ENCODE results near the gene STAT5B. TPM values are rescaled to one million over a fixed set of nuclear protein-coding genes. Genes with fewer than 3 reads are reported as not detected.

Gene STAT5B
- total and polyA plus RNA-seq, 2 of the 13 experiments (the other 11 are each of a cell fraction or from before 2014, with no cell fraction given): 21.0 to 42.8 TPM

DNA sequence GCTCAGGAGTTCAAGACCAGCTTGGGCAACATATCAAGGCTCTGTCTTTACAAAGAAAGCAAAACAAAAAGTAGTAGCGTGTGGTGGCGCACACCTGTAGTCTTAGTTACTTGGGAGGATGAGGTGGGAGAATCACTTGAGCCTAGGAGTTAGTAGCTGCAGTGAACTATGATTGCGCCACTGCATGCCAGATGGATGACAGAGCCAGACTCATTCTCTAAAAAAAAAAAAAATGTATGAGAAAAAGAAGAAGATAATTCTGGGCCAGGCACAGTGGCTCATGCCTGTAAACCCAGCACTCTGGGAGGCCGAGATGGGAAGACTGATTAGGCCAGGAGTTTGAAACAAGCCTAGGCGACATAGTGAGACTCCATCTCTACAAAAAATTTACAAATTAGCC lies 28.5 kb downstream of the STAT5B start (continued):
- TF ChIP-seq, protein P1, sequence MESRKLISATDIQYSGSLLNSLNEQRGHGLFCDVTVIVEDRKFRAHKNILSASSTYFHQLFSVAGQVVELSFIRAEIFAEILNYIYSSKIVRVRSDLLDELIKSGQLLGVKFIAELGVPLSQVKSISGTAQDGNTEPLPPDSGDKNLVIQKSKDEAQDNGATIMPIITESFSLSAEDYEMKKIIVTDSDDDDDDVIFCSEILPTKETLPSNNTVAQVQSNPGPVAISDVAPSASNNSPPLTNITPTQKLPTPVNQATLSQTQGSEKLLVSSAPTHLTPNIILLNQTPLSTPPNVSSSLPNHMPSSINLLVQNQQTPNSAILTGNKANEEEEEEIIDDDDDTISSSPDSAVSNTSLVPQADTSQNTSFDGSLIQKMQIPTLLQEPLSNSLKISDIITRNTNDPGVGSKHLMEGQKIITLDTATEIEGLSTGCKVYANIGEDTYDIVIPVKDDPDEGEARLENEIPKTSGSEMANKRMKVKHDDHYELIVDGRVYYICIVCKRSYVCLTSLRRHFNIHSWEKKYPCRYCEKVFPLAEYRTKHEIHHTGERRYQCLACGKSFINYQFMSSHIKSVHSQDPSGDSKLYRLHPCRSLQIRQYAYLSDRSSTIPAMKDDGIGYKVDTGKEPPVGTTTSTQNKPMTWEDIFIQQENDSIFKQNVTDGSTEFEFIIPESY (CRISPR knock-in tag; IDR thresholded peaks at IDR 0.05): peak; percentile 54; the same call in 1 of the 2 replicates
- TF ChIP-seq, protein P2, sequence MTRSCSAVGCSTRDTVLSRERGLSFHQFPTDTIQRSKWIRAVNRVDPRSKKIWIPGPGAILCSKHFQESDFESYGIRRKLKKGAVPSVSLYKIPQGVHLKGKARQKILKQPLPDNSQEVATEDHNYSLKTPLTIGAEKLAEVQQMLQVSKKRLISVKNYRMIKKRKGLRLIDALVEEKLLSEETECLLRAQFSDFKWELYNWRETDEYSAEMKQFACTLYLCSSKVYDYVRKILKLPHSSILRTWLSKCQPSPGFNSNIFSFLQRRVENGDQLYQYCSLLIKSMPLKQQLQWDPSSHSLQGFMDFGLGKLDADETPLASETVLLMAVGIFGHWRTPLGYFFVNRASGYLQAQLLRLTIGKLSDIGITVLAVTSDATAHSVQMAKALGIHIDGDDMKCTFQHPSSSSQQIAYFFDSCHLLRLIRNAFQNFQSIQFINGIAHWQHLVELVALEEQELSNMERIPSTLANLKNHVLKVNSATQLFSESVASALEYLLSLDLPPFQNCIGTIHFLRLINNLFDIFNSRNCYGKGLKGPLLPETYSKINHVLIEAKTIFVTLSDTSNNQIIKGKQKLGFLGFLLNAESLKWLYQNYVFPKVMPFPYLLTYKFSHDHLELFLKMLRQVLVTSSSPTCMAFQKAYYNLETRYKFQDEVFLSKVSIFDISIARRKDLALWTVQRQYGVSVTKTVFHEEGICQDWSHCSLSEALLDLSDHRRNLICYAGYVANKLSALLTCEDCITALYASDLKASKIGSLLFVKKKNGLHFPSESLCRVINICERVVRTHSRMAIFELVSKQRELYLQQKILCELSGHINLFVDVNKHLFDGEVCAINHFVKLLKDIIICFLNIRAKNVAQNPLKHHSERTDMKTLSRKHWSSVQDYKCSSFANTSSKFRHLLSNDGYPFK (CRISPR knock-in tag; IDR thresholded peaks at IDR 0.05; ENCODE audit: borderline replicate concordance): no peak
- TF ChIP-seq, protein P3, sequence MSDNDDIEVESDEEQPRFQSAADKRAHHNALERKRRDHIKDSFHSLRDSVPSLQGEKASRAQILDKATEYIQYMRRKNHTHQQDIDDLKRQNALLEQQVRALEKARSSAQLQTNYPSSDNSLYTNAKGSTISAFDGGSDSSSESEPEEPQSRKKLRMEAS (IDR thresholded peaks at IDR 0.05): 0 out of 2 replicates have a peak, but pooled peaks have one; percentile 17
- TF ChIP-seq, protein P4, sequence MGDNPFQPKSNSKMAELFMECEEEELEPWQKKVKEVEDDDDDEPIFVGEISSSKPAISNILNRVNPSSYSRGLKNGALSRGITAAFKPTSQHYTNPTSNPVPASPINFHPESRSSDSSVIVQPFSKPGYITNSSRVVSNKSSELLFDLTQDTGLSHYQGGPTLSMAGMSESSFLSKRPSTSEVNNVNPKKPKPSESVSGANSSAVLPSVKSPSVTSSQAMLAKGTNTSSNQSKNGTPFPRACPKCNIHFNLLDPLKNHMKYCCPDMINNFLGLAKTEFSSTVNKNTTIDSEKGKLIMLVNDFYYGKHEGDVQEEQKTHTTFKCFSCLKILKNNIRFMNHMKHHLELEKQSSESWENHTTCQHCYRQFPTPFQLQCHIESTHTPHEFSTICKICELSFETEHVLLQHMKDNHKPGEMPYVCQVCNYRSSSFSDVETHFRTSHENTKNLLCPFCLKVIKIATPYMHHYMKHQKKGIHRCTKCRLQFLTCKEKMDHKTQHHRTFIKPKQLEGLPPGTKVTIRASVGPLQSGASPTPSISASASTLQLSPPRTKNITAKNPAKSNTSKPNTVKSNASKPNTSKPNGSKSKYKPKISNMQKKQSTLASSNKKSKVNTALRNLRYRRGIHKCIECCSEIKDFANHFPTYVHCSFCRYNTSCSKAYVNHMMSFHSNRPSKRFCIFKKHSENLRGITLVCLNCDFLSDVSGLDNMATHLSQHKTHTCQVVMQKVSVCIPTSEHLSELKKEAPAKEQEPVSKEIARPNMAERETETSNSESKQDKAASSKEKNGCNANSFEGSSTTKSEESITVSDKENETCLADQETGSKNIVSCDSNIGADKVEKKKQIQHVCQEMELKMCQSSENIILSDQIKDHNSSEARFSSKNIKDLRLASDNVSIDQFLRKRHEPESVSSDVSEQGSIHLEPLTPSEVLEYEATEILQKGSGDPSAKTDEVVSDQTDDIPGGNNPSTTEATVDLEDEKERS (CRISPR knock-in tag; IDR thresholded peaks at IDR 0.05): peak; percentile 76; the same call in 1 of the 2 replicates
- TF ChIP-seq, protein P5, sequence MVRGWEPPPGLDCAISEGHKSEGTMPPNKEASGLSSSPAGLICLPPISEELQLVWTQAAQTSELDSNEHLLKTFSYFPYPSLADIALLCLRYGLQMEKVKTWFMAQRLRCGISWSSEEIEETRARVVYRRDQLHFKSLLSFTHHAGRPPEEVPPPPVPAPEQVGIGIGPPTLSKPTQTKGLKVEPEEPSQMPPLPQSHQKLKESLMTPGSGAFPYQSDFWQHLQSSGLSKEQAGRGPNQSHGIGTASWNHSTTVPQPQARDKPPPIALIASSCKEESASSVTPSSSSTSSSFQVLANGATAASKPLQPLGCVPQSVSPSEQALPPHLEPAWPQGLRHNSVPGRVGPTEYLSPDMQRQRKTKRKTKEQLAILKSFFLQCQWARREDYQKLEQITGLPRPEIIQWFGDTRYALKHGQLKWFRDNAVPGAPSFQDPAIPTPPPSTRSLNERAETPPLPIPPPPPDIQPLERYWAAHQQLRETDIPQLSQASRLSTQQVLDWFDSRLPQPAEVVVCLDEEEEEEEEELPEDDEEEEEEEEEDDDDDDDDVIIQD (CRISPR knock-in tag; IDR thresholded peaks at IDR 0.05; ENCODE audit: low read depth): no peak
- TF ChIP-seq ZNF256 (CRISPR knock-in tag; conservative IDR thresholded peaks at IDR 0.05) (no peak), RXRB (CRISPR knock-in tag; IDR thresholded peaks at IDR 0.05; ENCODE audit: borderline replicate concordance) (no peak), NFKB2 (CRISPR knock-in tag; IDR thresholded peaks at IDR 0.05; ENCODE audit: borderline replicate concordance) (no peak)
- TF ChIP-seq, protein P6, sequence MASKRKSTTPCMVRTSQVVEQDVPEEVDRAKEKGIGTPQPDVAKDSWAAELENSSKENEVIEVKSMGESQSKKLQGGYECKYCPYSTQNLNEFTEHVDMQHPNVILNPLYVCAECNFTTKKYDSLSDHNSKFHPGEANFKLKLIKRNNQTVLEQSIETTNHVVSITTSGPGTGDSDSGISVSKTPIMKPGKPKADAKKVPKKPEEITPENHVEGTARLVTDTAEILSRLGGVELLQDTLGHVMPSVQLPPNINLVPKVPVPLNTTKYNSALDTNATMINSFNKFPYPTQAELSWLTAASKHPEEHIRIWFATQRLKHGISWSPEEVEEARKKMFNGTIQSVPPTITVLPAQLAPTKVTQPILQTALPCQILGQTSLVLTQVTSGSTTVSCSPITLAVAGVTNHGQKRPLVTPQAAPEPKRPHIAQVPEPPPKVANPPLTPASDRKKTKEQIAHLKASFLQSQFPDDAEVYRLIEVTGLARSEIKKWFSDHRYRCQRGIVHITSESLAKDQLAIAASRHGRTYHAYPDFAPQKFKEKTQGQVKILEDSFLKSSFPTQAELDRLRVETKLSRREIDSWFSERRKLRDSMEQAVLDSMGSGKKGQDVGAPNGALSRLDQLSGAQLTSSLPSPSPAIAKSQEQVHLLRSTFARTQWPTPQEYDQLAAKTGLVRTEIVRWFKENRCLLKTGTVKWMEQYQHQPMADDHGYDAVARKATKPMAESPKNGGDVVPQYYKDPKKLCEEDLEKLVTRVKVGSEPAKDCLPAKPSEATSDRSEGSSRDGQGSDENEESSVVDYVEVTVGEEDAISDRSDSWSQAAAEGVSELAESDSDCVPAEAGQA (IDR thresholded peaks at IDR 0.05; ENCODE audit: low read depth): no peak
- TF ChIP-seq, protein P6 (CRISPR knock-in tag; IDR thresholded peaks at IDR 0.05; ENCODE audit: borderline replicate concordance): no peak
- TF ChIP-seq, protein P7, sequence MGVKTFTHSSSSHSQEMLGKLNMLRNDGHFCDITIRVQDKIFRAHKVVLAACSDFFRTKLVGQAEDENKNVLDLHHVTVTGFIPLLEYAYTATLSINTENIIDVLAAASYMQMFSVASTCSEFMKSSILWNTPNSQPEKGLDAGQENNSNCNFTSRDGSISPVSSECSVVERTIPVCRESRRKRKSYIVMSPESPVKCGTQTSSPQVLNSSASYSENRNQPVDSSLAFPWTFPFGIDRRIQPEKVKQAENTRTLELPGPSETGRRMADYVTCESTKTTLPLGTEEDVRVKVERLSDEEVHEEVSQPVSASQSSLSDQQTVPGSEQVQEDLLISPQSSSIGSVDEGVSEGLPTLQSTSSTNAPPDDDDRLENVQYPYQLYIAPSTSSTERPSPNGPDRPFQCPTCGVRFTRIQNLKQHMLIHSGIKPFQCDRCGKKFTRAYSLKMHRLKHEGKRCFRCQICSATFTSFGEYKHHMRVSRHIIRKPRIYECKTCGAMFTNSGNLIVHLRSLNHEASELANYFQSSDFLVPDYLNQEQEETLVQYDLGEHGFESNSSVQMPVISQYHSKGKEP (CRISPR knock-in tag; IDR thresholded peaks at IDR 0.05): no peak
